Measurements from ENCODE around the gene BHLHA15. TPM values are rescaled to one million over a fixed set of nuclear protein-coding genes. Genes with fewer than 3 reads are reported as not detected.

The BHLHA15 gene
- total and polyA plus RNA-seq, 10 donors, result 0.11 to 40.7 (median 5.2) TPM; not detected in 1

GRCh38 chr7:98193474-98194180 lies 17.6 kb upstream of the BHLHA15 start:
- Histone ChIP-seq H3K36me3 (peaks cover 0 to 96% (median 56%) of the 10 kb centered on the region in 6 donors), H3K27me3 (replicated peaks in 1 of 7) (no peaks in the 10 kb centered on the region), H3K4me1 (peaks cover 0 to 20% (median 13%) of the 10 kb centered on the region in 6 donors), H3K4me3 (no peak overlapping the region), H3K27ac (no peak overlapping the region), H3K9me3 (peaks cover 0 to 9% (median 3%) of the 10 kb centered on the region in 8 donors)
- no peak for DNase-seq
- WGBS, 5 donors, result 94 to 98% (median 98%) methylated on average over 19 to 37 of the region's 37 CpGs
- intact Hi-C loops (cut with DNase I; ENCODE audit: low total_unique reads), result loop anchor here (10.0 kb wide), 1 partner anchor 61 kb away; the partner anchor contains the start of gene TECPR1
- TF ChIP-seq CTCF (IDR thresholded peaks at IDR 0.05 in 8 of 11, conservative IDR thresholded peaks at IDR 0.05 in 3 of 11) (no peak), POLR2A (IDR thresholded peaks at IDR 0.05) (no peak), POLR2AphosphoS5 (IDR thresholded peaks at IDR 0.05) (no peak)

GRCh38 chr7:98194186-98194585 lies 17.1 kb upstream of the BHLHA15 start:
- intact Hi-C loops (cut with DNase I; ENCODE audit: low total_unique reads), result loop anchor here (10.0 kb wide), 1 partner anchor 61 kb away; the partner anchor contains the start of gene TECPR1
- no peak overlapping the region for H3K27ac ChIP-seq
- peaks cover 0 to 10% (median 3%) of the 10 kb centered on the region in 8 donors for H3K9me3 ChIP-seq
- no peak for DNase-seq
- no peak overlapping the region for H3K4me3 ChIP-seq
- H3K36me3 ChIP-seq, result peaks cover 0 to 91% (median 53%) of the 10 kb centered on the region in 6 donors
- WGBS, 5 donors, result 96 to 98% (median 98%) methylated on average over 28 of the region's 28 CpGs
- peaks cover 0 to 23% (median 13%) of the 10 kb centered on the region in 6 donors for H3K4me1 ChIP-seq
- no peak for TF ChIP-seq CTCF (IDR thresholded peaks at IDR 0.05 in 8 of 11, conservative IDR thresholded peaks at IDR 0.05 in 3 of 11)
- no peak for TF ChIP-seq POLR2A (IDR thresholded peaks at IDR 0.05)
- TF ChIP-seq POLR2AphosphoS5 (IDR thresholded peaks at IDR 0.05), result no peak
- H3K27me3 ChIP-seq (replicated peaks in 1 of 7), result no peaks in the 10 kb centered on the region

GRCh38 chr7:98194672-98195457 lies 16.4 kb upstream of the BHLHA15 start:
- peaks cover 0 to 30% (median 17%) of the 10 kb centered on the region in 6 donors for H3K4me1 ChIP-seq
- no peaks in the 10 kb centered on the region for H3K27me3 ChIP-seq (replicated peaks in 1 of 7)
- WGBS, 5 donors, result 95 to 98% (median 97%) methylated on average over 7 to 8 of the region's 8 CpGs
- H3K36me3 ChIP-seq, result peaks cover 0 to 84% (median 53%) of the 10 kb centered on the region in 6 donors
- DNase-seq, result no peak
- H3K4me3 ChIP-seq, result no peak overlapping the region
- TF ChIP-seq CTCF (IDR thresholded peaks at IDR 0.05 in 8 of 11, conservative IDR thresholded peaks at IDR 0.05 in 3 of 11), result no peak
- TF ChIP-seq POLR2A (IDR thresholded peaks at IDR 0.05), result no peak
- TF ChIP-seq POLR2AphosphoS5 (IDR thresholded peaks at IDR 0.05), result no peak
- intact Hi-C loops (cut with DNase I; ENCODE audit: low total_unique reads), result loop anchor here (10.0 kb wide), 1 partner anchor 60 kb away; the partner anchor contains the start of gene TECPR1
- H3K27ac ChIP-seq, result no peak overlapping the region
- peaks cover 0 to 10% (median 3%) of the 10 kb centered on the region in 8 donors for H3K9me3 ChIP-seq

Data from spleen (tissue), 11 donors.